HepG2 (cell line): ENCODE results near the gene LMOD1. TPM values are rescaled to one million over a fixed set of nuclear protein-coding genes. Genes with fewer than 3 reads are reported as not detected.

Experiments
- ATAC-seq: fragments of 200-7000 bp; cut with Tn5 transposase; 3 replicates; pipeline ENCODE4 v1.9.1; 2020; ENCODE audit warnings: mild to moderate bottlenecking, moderate library complexity
- BruUV-seq: library from RNA; stranded (reverse); fragments of 400-500 nt; replicated peaks from 2 replicates; lab custom pipeline; 2021; lab: Mats Ljungman, UMichigan
- CTCF ChIA-PET: fragments of 300-600 bp; formaldehyde crosslinking; extraction: SDS; loops from one replicate; lab custom pipeline; 2021; ENCODE audit warnings: low total read pairs, inconsistent platforms, low intra/inter-chr PET ratio; lab: Yijun Ruan, JAX
- POLR2A ChIA-PET: fragments of 350-600 bp; sonication (Branson Sonifier 250); formaldehyde crosslinking; loops from one replicate; lab custom pipeline; 2020; ENCODE audit warnings: antibody characterized with exemption, inconsistent platforms; lab: Yijun Ruan, JAX
- DNase-seq: peaks from one replicate; pipeline ENCODE4 v3.0.0-alpha.2; 2015; ENCODE audit warnings: low spot score
- FAIRE-seq: peaks from 3 replicates; lab custom pipeline; 2011; peaks lifted over from hg19 to GRCh38; lab: Jason Lieb, UNC
- H2AFZ ChIP-seq: one replicate; pipeline ENCODE4 v1.6.1; 2011; ENCODE audit warnings: low read length, inconsistent platforms
- H3K27ac ChIP-seq: fragments of 300-600 bp; 3 replicates; pipeline ENCODE4 v1.8.0; 2011; ENCODE audit warnings: mixed run types, mild to moderate bottlenecking, mixed read lengths, low read length, inconsistent platforms; ENCODE audit not compliant: insufficient read depth; ENCODE audit errors: extremely low read length
- H3K27me3 ChIP-seq, 2 experiments: fragments of 200-600 bp in 1 of 2; 2 replicates in 1 of 2; 3 replicates in 1 of 2; pipeline versions ENCODE4 v1.6.0 to v1.8.0; 2011; ENCODE audit warnings: low read length in 2 of 2, mild to moderate bottlenecking in 2 of 2, moderate library complexity in 2 of 2, inconsistent platforms in 1 of 2; ENCODE audit not compliant: insufficient read depth in 2 of 2, control insufficient read depth in 1 of 2
- H3K36me3 ChIP-seq, 2 experiments: fragments of 200-600 bp in 1 of 2; replicated peaks in 1 of 2; 2 replicates in 1 of 2; 3 replicates in 1 of 2; pipeline versions ENCODE4 v1.5.1 to v1.8.0; 2011; ENCODE audit warnings: low read length in 2 of 2, inconsistent platforms in 1 of 2; ENCODE audit not compliant: insufficient read depth in 2 of 2, control insufficient read depth in 1 of 2
- H3K4me1 ChIP-seq: 2 replicates; pipeline ENCODE4 v1.5.1; 2012; ENCODE audit warnings: low read length, inconsistent platforms; ENCODE audit not compliant: insufficient read depth
- H3K4me2 ChIP-seq: 2 replicates; pipeline ENCODE4 v1.6.0; 2011; ENCODE audit warnings: low read depth, low read length, inconsistent platforms
- H3K4me3 ChIP-seq, 3 experiments: fragments of 200-600 bp in 1 of 3; sonication (generic), shearing (Covaris generic) in 1 of 3; replicated peaks in 1 of 3; 2 replicates each; pipeline ENCODE4 v1.5.1; 2011 to 2016; ENCODE audit warnings: low read length in 3 of 3, inconsistent platforms in 2 of 3, low read depth in 2 of 3, mild to moderate bottlenecking in 2 of 3, control low read depth in 1 of 3, mixed read lengths in 1 of 3; ENCODE audit not compliant: insufficient read depth in 1 of 3
- H3K79me2 ChIP-seq: one replicate; pipeline ENCODE4 v1.6.1; 2011; ENCODE audit warnings: low read length, inconsistent platforms; ENCODE audit not compliant: insufficient read depth
- H3K9ac ChIP-seq: 2 replicates; pipeline ENCODE4 v1.6.0; 2011; ENCODE audit warnings: mild to moderate bottlenecking, low read depth, low read length, inconsistent platforms; ENCODE audit not compliant: insufficient read depth
- H3K9me3 ChIP-seq: 2 replicates; pipeline ENCODE4 v1.5.1; 2012; ENCODE audit warnings: mild to moderate bottlenecking, low read length
- H4K20me1 ChIP-seq: 2 replicates; pipeline ENCODE4 v1.6.0; 2011; ENCODE audit warnings: inconsistent platforms, mild to moderate bottlenecking, low read length, moderate library complexity; ENCODE audit not compliant: insufficient read depth
- BHLHE40 ChIP-seq: IDR thresholded peaks from 2 replicates; pipeline ENCODE4 v1.6.1; 2011; ENCODE audit warnings: low read length, improper control_type of control experiment
- FOXA3 ChIP-seq: IDR thresholded peaks from 2 replicates; pipeline ENCODE4 v1.6.1; 2016; ENCODE audit warnings: missing genetic modification reagents, missing compliant biosample characterization
- FOXP1 ChIP-seq, 2 experiments: fragments of 450-650 bp in 1 of 2; IDR thresholded peaks; 2 replicates each; pipeline ENCODE4 v1.6.1; 2017 to 2018; ENCODE audit warnings: antibody characterized with exemption in 1 of 2
- GATA4 ChIP-seq: sonication (generic); IDR thresholded peaks from 2 replicates; pipeline ENCODE4 v1.6.1; 2016; ENCODE audit warnings: antibody characterized with exemption, low read depth, borderline replicate concordance
- GLI4 ChIP-seq: sonication (generic); formaldehyde crosslinking; IDR thresholded peaks from 2 replicates; pipeline ENCODE4 v1.5.1; 2020; ENCODE audit warnings: missing genetic modification reagents, mild to moderate bottlenecking, moderate library complexity, borderline replicate concordance
- GRHL1 ChIP-seq: sonication (generic); formaldehyde crosslinking; conservative IDR thresholded peaks from 2 replicates; pipeline ENCODE4 v1.8.0; 2022; ENCODE audit warnings: missing genetic modification reagents
- ISX ChIP-seq: sonication (generic); formaldehyde crosslinking; conservative IDR thresholded peaks from 2 replicates; pipeline ENCODE4 v1.5.0; 2020; ENCODE audit warnings: missing genetic modification reagents
- MTF2 ChIP-seq: sonication (generic); formaldehyde crosslinking; IDR thresholded peaks from 2 replicates; pipeline ENCODE4 v1.5.0; 2020; ENCODE audit warnings: missing genetic modification reagents, borderline replicate concordance
- POGK ChIP-seq: sonication (generic); formaldehyde crosslinking; conservative IDR thresholded peaks from 2 replicates; pipeline ENCODE4 v1.8.0; 2022; ENCODE audit warnings: mild to moderate bottlenecking, moderate library complexity, missing genetic modification reagents
- RBFOX2 ChIP-seq: fragments of 200-400 bp; formaldehyde crosslinking; IDR thresholded peaks from 2 replicates; pipeline ENCODE4 v1.6.1; 2017; ENCODE audit warnings: low read depth, mild to moderate bottlenecking, low read length
- RFX5 ChIP-seq: IDR thresholded peaks from 2 replicates; pipeline ENCODE4 v1.6.1; 2011; ENCODE audit warnings: low read depth, low read length, improper control_type of control experiment
- SNRNP70 ChIP-seq: fragments of 200-400 bp; formaldehyde crosslinking; IDR thresholded peaks from 2 replicates; pipeline ENCODE4 v1.6.1; 2017; ENCODE audit warnings: mild to moderate bottlenecking, low read depth, low read length, moderate library complexity
- SOX5 ChIP-seq: IDR thresholded peaks from 2 replicates; pipeline ENCODE4 v1.6.1; 2016; ENCODE audit warnings: borderline replicate concordance
- ZNF354B ChIP-seq: sonication (generic); formaldehyde crosslinking; IDR thresholded peaks from 2 replicates; pipeline ENCODE4 v1.8.0; 2022; ENCODE audit warnings: mild to moderate bottlenecking, missing genetic modification reagents
- ZNF451 ChIP-seq: sonication (generic); formaldehyde crosslinking; IDR thresholded peaks from 2 replicates; pipeline ENCODE4 v1.5.0; 2020; ENCODE audit warnings: mild to moderate bottlenecking, missing genetic modification reagents
- ZNF790 ChIP-seq: sonication (generic); formaldehyde crosslinking; IDR thresholded peaks from 2 replicates; pipeline ENCODE4 v1.8.0; 2022; ENCODE audit warnings: missing genetic modification reagents, mild to moderate bottlenecking, borderline replicate concordance
- ZNF792 ChIP-seq: IDR thresholded peaks from 2 replicates; pipeline ENCODE4 v1.6.1; 2016
- WGBS: methylation state at CpG from one replicate; pipeline ENCODE4 v1.1.6; 2017; ENCODE audit warnings: low lambda C conversion rate; 5-methylcytosine and 5-hydroxymethylcytosine counted together
- in situ Hi-C: cut with HindIII; loops from 2 replicates; pipeline ENCODE4 v1.10.0; 2017; ENCODE audit warnings: low pct_unique_long_range_greater_than_20kb; ENCODE audit not compliant: extremely low pct_ligation_motif_present
- intact Hi-C: fragments of 100-400 bp; cut with micrococcal nuclease; formaldehyde crosslinking; loops from one replicate; pipeline ENCODE4 v1.10.0; 2022; ENCODE audit not compliant: unreplicated experiment
- polyA plus RNA-seq, 8 experiments: library from polyadenylated mRNA; depleted of rRNA in 3 of 8; stranded (reverse) in 7 of 8; unstranded in 1 of 8; fragments of >200 nt; fragmentation: Illumina TruSeq in 4 of 8; extraction: Trizol in 4 of 8; gene quantifications; 2 replicates each; pipeline versions ENCODE4 v1.2.1 to v1.2.3, GENCODE V29; 2011 to 2016; ENCODE audit warnings: low read depth in 4 of 8, missing spikeins in 1 of 8, mixed read lengths in 1 of 8; ENCODE audit not compliant: insufficient read depth in 1 of 8
- total RNA-seq, 5 experiments: library from RNA; depleted of rRNA; stranded (reverse); fragments of >200 nt; fragmentation: Illumina TruSeq; extraction: Trizol; gene quantifications; 2 replicates each; pipeline ENCODE4 v1.2.3, GENCODE V29; 2016; ENCODE audit warnings: low read depth in 1 of 5

The LMOD1 gene
- total and polyA plus RNA-seq, 2 of the 13 experiments (the other 11 are each of a cell fraction or from before 2014, with no cell fraction given): not detected

- TF ChIP-seq ZNF790 (CRISPR knock-in tag) (no peak), ZNF792 (no peak), SOX5 (CRISPR knock-in tag) (no peak), FOXA3 (CRISPR knock-in tag) (no peak), ISX (CRISPR knock-in tag) (no peak), BHLHE40 (no peak), ZNF354B (CRISPR knock-in tag) (no peak), POGK (no peak), RBFOX2 (no peak), GRHL1 (CRISPR knock-in tag) (no peak)
Measured at GRCh38 chr1:201898992-201899391, 47.4 kb downstream of the LMOD1 start (continued).

- Histone ChIP-seq H3K27me3 (no peaks in the 10 kb centered on the region), H4K20me1 (no peaks in the 10 kb centered on the region), H3K9ac (no peak overlapping the region), H3K9me3 (no peaks in the 10 kb centered on the region), H2AFZ (no peak overlapping the region), H3K36me3 (no peaks in the 10 kb centered on the region), H3K79me2 (no peaks in the 10 kb centered on the region), H3K4me2 (no peak overlapping the region), H3K27ac (no peak overlapping the region), H3K4me3 (no peak overlapping the region), H3K4me1 (no peaks in the 10 kb centered on the region)
- in situ Hi-C loops: loop anchor here (5.0 kb wide), 1 partner anchor 234 kb away; no protein-coding TSS in a partner anchor
- TF ChIP-seq SNRNP70 (no peak), GLI4 (no peak), GATA4 (no peak), MTF2 (no peak), ZNF451 (no peak), RFX5 (no peak), FOXP1 (IDR thresholded peaks at IDR 0.05) (no peak), FOXP1 (CRISPR knock-in tag; IDR thresholded peaks at IDR 0.05) (no peak)
- intact Hi-C loops: loop anchor here (5.0 to 10.0 kb wide), 2 partner anchors 59 to 216 kb away; partner anchors contain the start of gene TIMM17A
- ATAC-seq (no peak), DNase-seq (no peak), FAIRE-seq (no peak)
- no TSS peak for BruUV-seq
- ChIA-PET CTCF (no interaction called here), POLR2A (no interaction called here)
- WGBS: 8% methylated on average over 4 of the region's 4 CpGs
Measured at GRCh38 chr1:201898240-201898894, 48.0 kb downstream of the LMOD1 start.
